Endothelial cell of umbilical vein (primary cell): ENCODE measurements around the gene MYO9A. TPM values are rescaled to one million over a fixed set of nuclear protein-coding genes. Genes with fewer than 3 reads are reported as not detected.

Experiments used
- BruUV-seq: library from RNA; stranded (reverse); fragments of 400-500 nt; replicated peaks from 2 replicates; lab custom pipeline; 2021; lab: Mats Ljungman, UMichigan
- CTCF ChIA-PET: fragments of 300-600, 350-600 bp; sonication (Branson Sonifier 250); formaldehyde crosslinking; loops from one replicate; lab custom pipeline; 2021; ENCODE audit warnings: antibody characterized with exemption, inconsistent platforms; lab: Charles Lee
- POLR2A ChIA-PET: fragments of 300-600, 350-600 bp; sonication (Branson Sonifier 250); formaldehyde crosslinking; loops from one replicate; lab custom pipeline; 2021; ENCODE audit warnings: antibody characterized with exemption, inconsistent platforms; lab: Charles Lee
- DNase-seq: peaks from one replicate; pipeline ENCODE4 v3.0.0-alpha.2; 2011; ENCODE audit warnings: low read depth, low spot score
- FAIRE-seq: peaks from 2 replicates; lab custom pipeline; 2011; peaks lifted over from hg19 to GRCh38; lab: Jason Lieb, UNC
- H2AFZ ChIP-seq: 2 replicates; pipeline ENCODE4 v1.6.0; 2012; ENCODE audit warnings: low read depth, low read length, control low read depth, inconsistent platforms
- H3K27ac ChIP-seq: 2 replicates; pipeline ENCODE4 v1.5.1; 2011; ENCODE audit warnings: low read depth, mild to moderate bottlenecking, control low read depth, low read length, moderate library complexity; ENCODE audit not compliant: insufficient read depth
- H3K27me3 ChIP-seq, 2 experiments: 2 replicates each; pipeline versions ENCODE4 v1.6.0 to v1.6.1; 2011; ENCODE audit warnings: low read length in 2 of 2, mixed read lengths in 1 of 2; ENCODE audit not compliant: control insufficient read depth in 2 of 2, insufficient read depth in 2 of 2
- H3K36me3 ChIP-seq, 2 experiments: 2 replicates in 1 of 2; 3 replicates in 1 of 2; pipeline ENCODE4 v1.5.1; 2011; ENCODE audit warnings: low read length in 2 of 2, mild to moderate bottlenecking in 1 of 2, moderate library complexity in 1 of 2; ENCODE audit not compliant: control insufficient read depth in 2 of 2, insufficient read depth in 2 of 2; ENCODE audit errors: extremely low read depth in 1 of 2
- H3K4me1 ChIP-seq: 3 replicates; pipeline ENCODE4 v1.5.1; 2011; ENCODE audit warnings: mild to moderate bottlenecking, low read length; ENCODE audit not compliant: control insufficient read depth, insufficient read depth; ENCODE audit errors: extremely low read depth
- H3K4me2 ChIP-seq: 2 replicates; pipeline ENCODE4 v1.6.1; 2011; ENCODE audit warnings: low read length, control low read depth, mixed read lengths; ENCODE audit not compliant: insufficient read depth
- H3K4me3 ChIP-seq, 3 experiments: fragments of 200-600 bp in 1 of 3; sonication (generic), shearing (Covaris generic) in 1 of 3; replicated peaks in 1 of 3; 2 replicates each; pipeline ENCODE4 v1.5.1; 2011 to 2016; ENCODE audit warnings: control low read depth in 3 of 3, low read length in 3 of 3, mild to moderate bottlenecking in 2 of 3, inconsistent platforms in 1 of 3, low read depth in 1 of 3, moderate library complexity in 1 of 3; ENCODE audit not compliant: insufficient read depth in 1 of 3
- H3K79me2 ChIP-seq: 2 replicates; pipeline ENCODE4 v1.6.0; 2012; ENCODE audit warnings: low read length, inconsistent platforms; ENCODE audit not compliant: control insufficient read depth, insufficient read depth
- H3K9ac ChIP-seq: replicated peaks from 2 replicates; pipeline ENCODE3; 2011; ENCODE audit warnings: low read length, control low read depth; ENCODE audit not compliant: insufficient read depth; ENCODE audit errors: extremely low read depth
- H3K9me1 ChIP-seq: replicated peaks from 3 replicates; pipeline ENCODE4 v1.6.0; 2011; ENCODE audit warnings: mild to moderate bottlenecking, low read length; ENCODE audit not compliant: control insufficient read depth, insufficient read depth; ENCODE audit errors: extremely low read depth
- H3K9me3 ChIP-seq: replicated peaks from 2 replicates; pipeline ENCODE4 v1.5.1; 2012; ENCODE audit warnings: low read length, inconsistent platforms; ENCODE audit not compliant: control insufficient read depth, insufficient read depth
- H4K20me1 ChIP-seq: replicated peaks from 2 replicates; pipeline ENCODE3; 2011; ENCODE audit warnings: mild to moderate bottlenecking, low read length; ENCODE audit not compliant: control insufficient read depth, insufficient read depth; ENCODE audit errors: extremely low read depth
- EZH2 ChIP-seq: IDR thresholded peaks from 2 replicates; pipeline ENCODE4 v1.6.1; 2012; ENCODE audit warnings: borderline replicate concordance, low read depth, mild to moderate bottlenecking, moderate library complexity, low read length, inconsistent platforms; ENCODE audit not compliant: severe bottlenecking
- FOS ChIP-seq: IDR thresholded peaks from 2 replicates; pipeline ENCODE4 v1.6.1; 2011; ENCODE audit warnings: mild to moderate bottlenecking, low read length, moderate library complexity, borderline replicate concordance; ENCODE audit not compliant: insufficient read depth
- GATA2 ChIP-seq: IDR thresholded peaks from 2 replicates; pipeline ENCODE4 v1.7.0; 2011; ENCODE audit warnings: low read depth, mild to moderate bottlenecking, moderate library complexity, mixed read lengths, low read length; ENCODE audit not compliant: insufficient read length, insufficient read depth
- JUN ChIP-seq: IDR thresholded peaks from 2 replicates; pipeline ENCODE4 v1.6.1; 2011; ENCODE audit warnings: borderline replicate concordance, low read depth; ENCODE audit not compliant: insufficient read length, insufficient read depth
- MYC ChIP-seq: IDR thresholded peaks from one replicate; pipeline ENCODE4 v1.6.1; 2011; ENCODE audit warnings: mild to moderate bottlenecking, low read depth, low read length
- POLR2A ChIP-seq: IDR thresholded peaks from 2 replicates; pipeline ENCODE4 v1.6.1; 2012; ENCODE audit warnings: low read depth, mild to moderate bottlenecking, control low read depth, low read length
- POLR2AphosphoS5 ChIP-seq: IDR thresholded peaks from 2 replicates; pipeline ENCODE4 v1.6.1; 2012; ENCODE audit warnings: low read depth, mild to moderate bottlenecking, control low read depth, low read length, moderate library complexity; ENCODE audit not compliant: insufficient read depth
- dilution Hi-C: fragments of 300-500 bp; cut with MboI; formaldehyde crosslinking; loops from one replicate; pipeline ENCODE4 v1.15.0; 2019; ENCODE audit warnings: low sequenced_read_pairs; ENCODE audit not compliant: extremely low pct_ligation_motif_present
- intact Hi-C: fragments of 100-400 bp; cut with micrococcal nuclease; formaldehyde crosslinking; loops from one replicate; pipeline ENCODE4 v1.10.0; 2022
- polyA plus RNA-seq, 4 experiments: library from polyadenylated mRNA; depleted of rRNA in 3 of 4; stranded (reverse) in 3 of 4; unstranded in 1 of 4; fragments of >200 nt; gene quantifications; 2 replicates each; pipeline versions ENCODE4 v1.2.1 to v1.2.3, GENCODE V29; 2011 to 2012; ENCODE audit warnings: missing spikeins in 1 of 4
- total RNA-seq: library from RNA; stranded (reverse); gene quantifications from 2 replicates; pipeline ENCODE4 v1.2.3, GENCODE V29; 2021
- TF ChIP-seq, protein P1 (sequence below), 2 donors: IDR thresholded peaks; 1 replicate in 1 of 2; 2 replicates in 1 of 2; pipeline ENCODE4 v1.5.1; 2011; ENCODE audit warnings: low read length in 2 of 2, mild to moderate bottlenecking in 2 of 2, moderate library complexity in 2 of 2, control low read depth in 1 of 2, inconsistent platforms in 1 of 2, low read depth in 1 of 2; ENCODE audit not compliant: insufficient read depth in 1 of 2; ENCODE audit errors: extremely low read depth in 1 of 2
- TF ChIP-seq, protein P2 (sequence below): IDR thresholded peaks from 2 replicates; pipeline ENCODE4 v1.6.1; 2011; ENCODE audit not compliant: insufficient read depth, insufficient read length

MYO9A gene
- total and polyA plus RNA-seq, 2 donors (not counting 3 experiments of a cell fraction or from before 2014, with no cell fraction given) = 6.4 to 30.3 TPM

DNA sequence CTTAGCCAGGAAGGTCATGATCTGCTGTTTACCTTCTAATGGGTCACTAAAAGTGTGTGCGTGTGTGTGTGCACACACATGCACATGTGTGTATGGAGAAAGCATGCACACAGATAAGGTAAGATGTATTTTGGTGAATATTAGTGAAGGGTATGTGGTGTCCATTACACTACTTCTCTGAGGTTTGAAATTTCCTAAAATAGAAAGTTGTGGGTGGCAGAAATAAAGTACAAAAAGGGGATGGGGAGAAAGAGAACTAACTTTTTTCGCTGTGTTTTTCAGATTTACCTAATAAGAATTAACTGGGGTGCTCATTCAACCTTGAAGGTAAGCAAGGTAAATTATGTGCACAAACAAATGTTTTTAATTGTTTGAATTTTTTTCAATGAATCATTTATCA is 332.0 kb downstream of the MYO9A start:
- H3K9me3 ChIP-seq = no peaks in the 10 kb centered on the region
- dilution Hi-C loops = no loop called here
- H3K27ac ChIP-seq = no peak overlapping the region
- H4K20me1 ChIP-seq = no peaks in the 10 kb centered on the region
- no peak overlapping the region for H2AFZ ChIP-seq
- no peaks in the 10 kb centered on the region for H3K9me1 ChIP-seq
- no peak overlapping the region for H3K4me3 ChIP-seq
- no peaks in the 10 kb centered on the region for H3K36me3 ChIP-seq
- CTCF ChIA-PET = interaction anchor here (1.0 to 1.1 kb wide), 2 partner anchors 24 to 33 kb away, joined by 3 to 5 read pairs; no protein-coding TSS in a partner anchor
- H3K9ac ChIP-seq = no peak overlapping the region
- no TSS peak for BruUV-seq
- no peak overlapping the region for H3K4me2 ChIP-seq
- FAIRE-seq (no peak), DNase-seq (no peak)
- H3K79me2 ChIP-seq = no peaks in the 10 kb centered on the region
- H3K4me1 ChIP-seq = peaks cover 36% of the 10 kb centered on the region
- intact Hi-C loops = no loop called here
- no peaks in the 10 kb centered on the region for H3K27me3 ChIP-seq
- no peak for TF ChIP-seq FOS
- no peak for TF ChIP-seq EZH2
- TF ChIP-seq, protein P1, sequence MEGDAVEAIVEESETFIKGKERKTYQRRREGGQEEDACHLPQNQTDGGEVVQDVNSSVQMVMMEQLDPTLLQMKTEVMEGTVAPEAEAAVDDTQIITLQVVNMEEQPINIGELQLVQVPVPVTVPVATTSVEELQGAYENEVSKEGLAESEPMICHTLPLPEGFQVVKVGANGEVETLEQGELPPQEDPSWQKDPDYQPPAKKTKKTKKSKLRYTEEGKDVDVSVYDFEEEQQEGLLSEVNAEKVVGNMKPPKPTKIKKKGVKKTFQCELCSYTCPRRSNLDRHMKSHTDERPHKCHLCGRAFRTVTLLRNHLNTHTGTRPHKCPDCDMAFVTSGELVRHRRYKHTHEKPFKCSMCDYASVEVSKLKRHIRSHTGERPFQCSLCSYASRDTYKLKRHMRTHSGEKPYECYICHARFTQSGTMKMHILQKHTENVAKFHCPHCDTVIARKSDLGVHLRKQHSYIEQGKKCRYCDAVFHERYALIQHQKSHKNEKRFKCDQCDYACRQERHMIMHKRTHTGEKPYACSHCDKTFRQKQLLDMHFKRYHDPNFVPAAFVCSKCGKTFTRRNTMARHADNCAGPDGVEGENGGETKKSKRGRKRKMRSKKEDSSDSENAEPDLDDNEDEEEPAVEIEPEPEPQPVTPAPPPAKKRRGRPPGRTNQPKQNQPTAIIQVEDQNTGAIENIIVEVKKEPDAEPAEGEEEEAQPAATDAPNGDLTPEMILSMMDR (IDR thresholded peaks at IDR 0.05; ENCODE audit: extremely low read depth in 1 of 2, insufficient read depth in 1 of 2, low read depth in 1 of 2, low read length in 2 of 2) = no peak
- TF ChIP-seq POLR2AphosphoS5 = no peak
- TF ChIP-seq MYC = no peak
- TF ChIP-seq GATA2 = no peak
- TF ChIP-seq POLR2A = no peak
- no peak for TF ChIP-seq JUN
- TF ChIP-seq, protein P2, sequence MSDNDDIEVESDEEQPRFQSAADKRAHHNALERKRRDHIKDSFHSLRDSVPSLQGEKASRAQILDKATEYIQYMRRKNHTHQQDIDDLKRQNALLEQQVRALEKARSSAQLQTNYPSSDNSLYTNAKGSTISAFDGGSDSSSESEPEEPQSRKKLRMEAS = no peak
- POLR2A ChIA-PET = no interaction called here
